ENCODE measurements around the gene C10orf90.

DNA sequence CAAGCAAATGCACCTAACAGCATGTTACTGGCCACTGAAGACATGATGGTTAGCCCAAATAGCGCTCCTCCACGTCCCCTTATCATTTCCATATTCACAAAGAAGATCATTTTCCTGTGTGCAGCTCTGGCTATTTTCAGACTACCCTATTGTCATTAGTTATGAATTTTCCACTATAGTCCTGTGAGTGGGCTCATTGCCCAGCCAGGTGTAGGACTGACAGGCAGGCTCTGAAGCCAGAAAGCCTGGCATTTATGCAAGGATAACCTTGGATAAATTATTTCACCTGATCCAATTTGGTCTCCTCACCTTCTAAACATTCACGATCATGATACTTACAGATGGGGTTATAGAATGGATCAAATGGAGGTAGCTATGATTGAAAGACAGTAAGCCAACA, 104.6 kb downstream of the C10orf90 start:
- TF ChIP-seq, protein P1, sequence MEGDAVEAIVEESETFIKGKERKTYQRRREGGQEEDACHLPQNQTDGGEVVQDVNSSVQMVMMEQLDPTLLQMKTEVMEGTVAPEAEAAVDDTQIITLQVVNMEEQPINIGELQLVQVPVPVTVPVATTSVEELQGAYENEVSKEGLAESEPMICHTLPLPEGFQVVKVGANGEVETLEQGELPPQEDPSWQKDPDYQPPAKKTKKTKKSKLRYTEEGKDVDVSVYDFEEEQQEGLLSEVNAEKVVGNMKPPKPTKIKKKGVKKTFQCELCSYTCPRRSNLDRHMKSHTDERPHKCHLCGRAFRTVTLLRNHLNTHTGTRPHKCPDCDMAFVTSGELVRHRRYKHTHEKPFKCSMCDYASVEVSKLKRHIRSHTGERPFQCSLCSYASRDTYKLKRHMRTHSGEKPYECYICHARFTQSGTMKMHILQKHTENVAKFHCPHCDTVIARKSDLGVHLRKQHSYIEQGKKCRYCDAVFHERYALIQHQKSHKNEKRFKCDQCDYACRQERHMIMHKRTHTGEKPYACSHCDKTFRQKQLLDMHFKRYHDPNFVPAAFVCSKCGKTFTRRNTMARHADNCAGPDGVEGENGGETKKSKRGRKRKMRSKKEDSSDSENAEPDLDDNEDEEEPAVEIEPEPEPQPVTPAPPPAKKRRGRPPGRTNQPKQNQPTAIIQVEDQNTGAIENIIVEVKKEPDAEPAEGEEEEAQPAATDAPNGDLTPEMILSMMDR (conservative IDR thresholded peaks at IDR 0.05) = no peak
- TF ChIP-seq EZH2 (IDR thresholded peaks at IDR 0.05; ENCODE audit: low read depth) = no peak

All from PC-9 (cell line).